Erythroblast (primary cell): ENCODE data around the gene AGO4.
"Not testable (repeated sequence)": the region's sequence is repeated elsewhere in the genome, so short reads cannot be mapped to it uniquely, and the experiment has no call there.

Experiments used
- DNase-seq, 2 experiments: peaks; one replicate each; lab custom pipeline; 2025; lab: John Stamatoyannopoulos, UW
- GATA1 ChIP-seq: IDR thresholded peaks from 2 replicates; pipeline ENCODE4 v1.6.1; 2011; ENCODE audit warnings: low read depth, mild to moderate bottlenecking, control low read depth, low read length, moderate library complexity
- POLR2A ChIP-seq: IDR thresholded peaks from 2 replicates; pipeline ENCODE4 v1.6.1; 2011; ENCODE audit warnings: mild to moderate bottlenecking, low read length

The AGO4 gene

GRCh38 chr1:35885961-35886558 lies 78.2 kb downstream of the AGO4 start:
- no peak for TF ChIP-seq POLR2A
- TF ChIP-seq GATA1: no peak
- peak in 1 of 2 experiments; percentile 20 for DNase-seq

GRCh38 chr1:35886577-35887431 lies 79.0 kb downstream of the AGO4 start:
- TF ChIP-seq POLR2A: no peak
- TF ChIP-seq GATA1: no peak
- DNase-seq: peak in 1 of 2 experiments; percentile 19

GRCh38 chr1:35887508-35887907 lies 79.7 kb downstream of the AGO4 start:
- TF ChIP-seq POLR2A (no peak), GATA1 (no peak)
- no peak for DNase-seq

DNA sequence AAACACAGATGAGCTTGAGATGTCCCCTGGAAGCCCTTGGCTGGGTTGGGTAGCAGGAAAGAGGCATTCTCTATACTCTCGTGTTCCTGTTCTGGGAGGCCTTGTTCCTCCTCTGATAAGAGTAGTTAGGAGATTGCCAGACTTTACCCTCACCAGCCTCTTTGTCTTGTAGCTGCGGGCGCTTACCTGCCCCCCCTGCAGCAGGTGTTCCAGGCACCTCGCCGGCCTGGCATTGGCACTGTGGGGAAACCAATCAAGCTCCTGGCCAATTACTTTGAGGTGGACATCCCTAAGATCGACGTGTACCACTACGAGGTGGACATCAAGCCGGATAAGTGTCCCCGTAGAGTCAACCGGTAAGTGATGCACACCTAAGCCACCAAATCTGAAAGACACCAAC lies 80.4 kb downstream of the AGO4 start:
- no peak for TF ChIP-seq POLR2A
- TF ChIP-seq GATA1: no peak
- no peak for DNase-seq

DNA sequence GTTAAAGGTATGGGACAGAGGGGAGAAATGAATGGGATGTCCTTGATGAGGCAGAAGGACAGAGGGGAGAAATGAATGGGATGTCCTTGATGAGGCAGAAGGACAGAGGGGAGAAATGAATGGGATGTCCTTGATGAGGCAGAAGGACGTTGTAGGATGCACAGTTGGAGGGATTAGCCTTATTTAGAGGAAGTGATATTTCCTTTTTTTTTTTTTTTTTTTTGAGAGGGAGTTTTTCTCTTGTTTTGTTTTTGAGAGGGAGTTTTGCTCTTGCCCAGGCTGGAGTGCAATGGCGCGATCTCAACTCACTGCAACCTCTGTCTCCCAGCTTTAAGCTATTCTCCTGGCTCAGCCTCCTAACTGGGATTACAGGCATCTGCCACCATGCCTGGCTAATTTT lies 81.2 kb downstream of the AGO4 start:
- DNase-seq: not testable (repeated sequence)

DNA sequence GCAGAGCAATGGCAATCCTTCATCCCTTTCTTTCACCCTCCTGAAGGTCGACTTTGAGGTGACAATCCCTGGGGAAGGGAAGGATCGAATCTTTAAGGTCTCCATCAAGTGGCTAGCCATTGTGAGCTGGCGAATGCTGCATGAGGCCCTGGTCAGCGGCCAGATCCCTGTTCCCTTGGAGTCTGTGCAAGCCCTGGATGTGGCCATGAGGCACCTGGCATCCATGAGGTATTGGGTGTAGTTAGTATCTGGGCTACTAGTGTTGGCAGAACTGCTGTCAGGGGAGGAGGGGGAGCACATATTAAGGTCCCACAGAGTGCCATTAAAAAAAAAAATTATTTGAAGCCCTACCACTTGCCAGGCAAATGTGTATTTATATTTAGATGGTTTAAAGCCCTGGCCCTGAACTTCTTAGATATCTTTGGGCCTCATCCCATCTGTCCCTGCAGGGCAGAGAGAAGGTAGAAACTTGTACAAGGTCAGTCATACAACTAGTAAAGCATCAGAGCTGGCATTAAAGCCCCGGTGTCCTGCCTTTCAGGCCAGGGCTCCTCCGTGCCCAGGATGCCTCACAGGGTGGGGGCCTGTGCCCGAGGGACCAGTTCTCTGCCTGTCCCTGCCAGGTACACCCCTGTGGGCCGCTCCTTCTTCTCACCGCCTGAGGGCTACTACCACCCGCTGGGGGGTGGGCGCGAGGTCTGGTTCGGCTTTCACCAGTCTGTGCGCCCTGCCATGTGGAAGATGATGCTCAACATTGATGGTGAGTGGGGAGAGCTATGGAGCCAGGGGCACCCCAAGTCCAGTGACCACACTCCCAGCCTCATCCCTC lies 85.4 kb downstream of the AGO4 start:
- TF ChIP-seq GATA1: no peak
- TF ChIP-seq POLR2A: no peak
- no peak for DNase-seq

- peak; percentile 59 to 62 for DNase-seq
- TF ChIP-seq GATA1: no peak
- no peak for TF ChIP-seq POLR2A
Measured at GRCh38 chr1:35894183-35894582, 86.4 kb downstream of the AGO4 start.

DNA sequence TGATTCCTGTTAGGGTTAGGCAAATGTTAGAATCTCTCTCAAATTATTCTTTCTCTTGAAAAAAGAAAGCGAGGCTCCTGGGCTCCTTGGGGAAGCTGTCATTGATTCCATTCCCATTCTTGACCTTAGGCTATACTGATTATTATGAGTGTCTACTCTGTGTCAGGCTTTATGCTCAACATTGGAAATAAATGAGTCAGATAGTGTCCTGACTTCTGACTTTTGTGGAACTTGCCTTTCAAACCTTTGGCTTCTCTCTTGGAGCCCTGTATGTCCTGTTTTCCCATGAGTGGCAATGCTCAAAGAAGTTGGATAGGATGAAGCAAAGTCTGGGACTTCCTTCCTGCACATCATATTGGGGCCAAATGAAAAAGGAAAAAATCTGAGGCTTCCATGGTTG lies 86.8 kb downstream of the AGO4 start:
- TF ChIP-seq GATA1: no peak
- TF ChIP-seq POLR2A: no peak
- no peak for DNase-seq

- DNase-seq: no peak
- TF ChIP-seq GATA1: no peak
- TF ChIP-seq POLR2A: no peak
Measured at GRCh38 chr1:35899941-35900340, 92.1 kb downstream of the AGO4 start.

- TF ChIP-seq POLR2A (no peak), GATA1 (no peak)
- no peak for DNase-seq
Measured at GRCh38 chr1:35901235-35901634, 93.4 kb downstream of the AGO4 start.

DNA sequence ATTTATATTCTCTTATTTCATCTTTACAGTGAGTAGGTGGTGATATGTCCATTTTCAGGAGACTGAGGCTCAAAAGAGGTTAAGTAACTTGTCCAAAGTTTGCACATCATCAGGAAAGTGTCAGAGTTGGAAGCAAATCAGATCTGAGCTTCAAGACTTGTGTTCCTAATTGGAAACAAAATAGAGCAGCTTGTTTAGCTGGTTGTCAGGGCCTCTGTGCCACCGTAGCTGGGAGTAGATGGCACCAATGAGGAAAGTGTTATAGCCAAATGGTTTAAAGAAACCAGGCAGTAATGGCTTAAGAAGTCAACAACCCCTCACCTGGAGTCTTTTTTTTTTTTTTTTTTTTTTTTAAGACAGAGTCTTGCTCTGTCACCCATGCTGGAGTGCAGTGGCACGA lies 94.9 kb downstream of the AGO4 start:
- DNase-seq: no peak
- TF ChIP-seq POLR2A (no peak), GATA1 (no peak)
